ENCODE measurements around the gene UGT1A8.

Gene UGT1A8

DNA sequence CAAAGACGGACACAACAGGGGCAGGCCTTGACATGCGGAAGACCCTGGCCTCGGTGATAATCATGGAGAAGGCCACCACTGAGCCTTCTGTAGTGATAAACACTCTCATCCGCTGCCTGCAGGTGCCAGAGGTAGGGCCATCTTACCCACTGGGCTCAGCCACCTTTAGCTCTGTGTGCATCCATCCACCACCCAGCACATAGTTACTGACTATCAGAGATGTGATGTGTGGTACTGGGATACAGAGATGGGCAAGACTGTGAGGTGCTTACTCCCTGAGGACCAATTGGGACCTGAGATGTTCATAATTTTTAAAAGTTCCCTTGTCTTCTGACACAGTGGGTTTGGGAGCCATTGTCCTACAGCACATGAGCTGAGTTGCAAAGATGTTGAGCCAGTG is 162.3 kb downstream of the UGT1A8 start:
- no peaks in the 10 kb centered on the region for H3K36me3 ChIP-seq
- no peak overlapping the region for H3K27ac ChIP-seq
- TF ChIP-seq, protein P1, sequence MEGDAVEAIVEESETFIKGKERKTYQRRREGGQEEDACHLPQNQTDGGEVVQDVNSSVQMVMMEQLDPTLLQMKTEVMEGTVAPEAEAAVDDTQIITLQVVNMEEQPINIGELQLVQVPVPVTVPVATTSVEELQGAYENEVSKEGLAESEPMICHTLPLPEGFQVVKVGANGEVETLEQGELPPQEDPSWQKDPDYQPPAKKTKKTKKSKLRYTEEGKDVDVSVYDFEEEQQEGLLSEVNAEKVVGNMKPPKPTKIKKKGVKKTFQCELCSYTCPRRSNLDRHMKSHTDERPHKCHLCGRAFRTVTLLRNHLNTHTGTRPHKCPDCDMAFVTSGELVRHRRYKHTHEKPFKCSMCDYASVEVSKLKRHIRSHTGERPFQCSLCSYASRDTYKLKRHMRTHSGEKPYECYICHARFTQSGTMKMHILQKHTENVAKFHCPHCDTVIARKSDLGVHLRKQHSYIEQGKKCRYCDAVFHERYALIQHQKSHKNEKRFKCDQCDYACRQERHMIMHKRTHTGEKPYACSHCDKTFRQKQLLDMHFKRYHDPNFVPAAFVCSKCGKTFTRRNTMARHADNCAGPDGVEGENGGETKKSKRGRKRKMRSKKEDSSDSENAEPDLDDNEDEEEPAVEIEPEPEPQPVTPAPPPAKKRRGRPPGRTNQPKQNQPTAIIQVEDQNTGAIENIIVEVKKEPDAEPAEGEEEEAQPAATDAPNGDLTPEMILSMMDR (IDR thresholded peaks at IDR 0.05), result no peak
- H3K4me3 ChIP-seq (ENCODE audit: low read depth in 1 of 2, low read length in 1 of 2), result no peak overlapping the region
- no peaks in the 10 kb centered on the region for H3K9me3 ChIP-seq
- no peaks in the 10 kb centered on the region for H3K27me3 ChIP-seq
- no peaks in the 10 kb centered on the region for H3K4me1 ChIP-seq (ENCODE audit: control insufficient read depth in 1 of 2, insufficient read depth in 1 of 2, low read depth in 1 of 2, low read length in 1 of 2)

DNA sequence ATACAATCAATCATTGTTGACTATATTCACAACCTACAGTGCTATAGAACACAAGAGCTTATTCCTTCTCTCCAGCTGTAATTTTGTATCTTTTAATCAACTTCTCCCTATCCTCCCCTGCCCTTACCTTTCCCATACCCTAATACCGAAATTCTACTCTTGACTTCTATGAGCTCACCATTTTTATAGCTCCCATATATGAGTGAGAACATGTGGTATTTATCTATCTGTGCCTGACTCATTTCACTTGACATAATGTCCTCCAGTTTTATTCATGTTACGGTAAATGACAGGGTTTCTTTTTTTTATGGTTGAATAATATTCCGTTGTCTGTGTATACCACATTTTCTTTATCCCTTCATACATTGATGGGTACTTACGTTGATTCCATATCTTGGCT is 163.3 kb downstream of the UGT1A8 start:
- H3K36me3 ChIP-seq, result no peaks in the 10 kb centered on the region
- H3K4me3 ChIP-seq (ENCODE audit: low read depth in 1 of 2, low read length in 1 of 2), result no peak overlapping the region
- no peaks in the 10 kb centered on the region for H3K27me3 ChIP-seq
- H3K27ac ChIP-seq, result no peak overlapping the region
- TF ChIP-seq, protein P1 (IDR thresholded peaks at IDR 0.05), result no peak
- no peaks in the 10 kb centered on the region for H3K4me1 ChIP-seq (ENCODE audit: control insufficient read depth in 1 of 2, insufficient read depth in 1 of 2, low read depth in 1 of 2, low read length in 1 of 2)
- no peaks in the 10 kb centered on the region for H3K9me3 ChIP-seq

DNA sequence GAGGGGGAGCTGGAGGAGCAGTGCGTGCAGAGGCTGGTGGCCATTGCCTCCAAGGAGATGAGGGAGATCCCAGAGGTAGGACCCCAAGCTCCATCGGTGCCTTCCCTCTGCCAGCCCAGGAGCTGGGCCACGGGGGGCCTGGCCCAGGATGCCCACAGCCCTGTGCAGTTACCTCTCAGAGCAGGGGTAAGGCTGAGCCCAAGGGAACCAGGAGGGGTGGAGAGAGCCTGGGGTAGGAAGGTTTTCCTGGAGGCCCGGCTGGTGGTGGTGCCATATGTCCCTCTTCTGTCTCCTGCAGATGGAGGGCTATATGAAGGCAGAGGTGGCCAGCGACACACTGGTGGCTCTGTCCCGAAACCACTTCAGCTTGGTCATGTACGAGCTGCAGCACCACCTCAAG is 172.1 kb downstream of the UGT1A8 start:
- no peak overlapping the region for H3K27ac ChIP-seq
- no peaks in the 10 kb centered on the region for H3K4me1 ChIP-seq (ENCODE audit: control insufficient read depth in 1 of 2, insufficient read depth in 1 of 2, low read depth in 1 of 2, low read length in 1 of 2)
- H3K4me3 ChIP-seq (ENCODE audit: low read depth in 1 of 2, low read length in 1 of 2), result no peak overlapping the region
- H3K9me3 ChIP-seq, result no peaks in the 10 kb centered on the region
- TF ChIP-seq, protein P1 (IDR thresholded peaks at IDR 0.05), result no peak
- no peaks in the 10 kb centered on the region for H3K27me3 ChIP-seq
- H3K36me3 ChIP-seq, result no peaks in the 10 kb centered on the region

DNA sequence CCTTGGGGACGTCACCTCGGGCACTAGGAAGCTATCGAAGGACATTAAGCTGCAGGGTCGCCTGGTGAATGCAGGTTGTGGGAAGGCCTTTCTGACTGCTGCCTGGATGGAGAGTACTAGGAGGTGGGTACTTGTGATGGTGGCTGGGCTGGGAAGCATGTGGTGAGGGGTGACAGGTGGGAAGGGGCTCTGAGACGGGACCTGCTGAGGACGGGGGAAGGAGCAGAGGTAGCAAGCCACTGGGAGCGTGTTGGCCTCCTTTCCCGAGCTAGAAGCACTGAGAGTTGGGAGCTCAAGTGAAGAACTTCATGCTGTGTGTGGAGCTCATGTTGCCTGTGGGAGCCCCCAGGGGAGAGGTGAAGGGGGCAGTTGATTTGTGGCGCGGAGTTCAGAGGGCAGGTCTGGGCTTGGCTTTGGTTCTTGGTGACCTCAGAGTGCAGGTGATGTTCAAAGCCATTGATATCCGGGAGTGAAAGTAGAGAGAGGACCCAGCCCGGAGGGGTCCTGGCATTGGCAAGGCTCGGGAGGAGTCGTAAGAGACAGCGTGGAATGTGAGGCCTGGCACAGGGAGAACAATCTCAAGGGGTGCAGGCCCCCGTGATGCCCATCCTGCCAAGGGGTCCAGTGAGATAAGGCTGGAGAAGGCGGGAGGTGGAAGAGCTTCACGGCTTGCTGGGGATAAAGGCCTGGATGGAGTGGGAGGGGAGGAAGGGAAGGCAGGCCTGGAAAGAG is 173.9 kb downstream of the UGT1A8 start:
- no peaks in the 10 kb centered on the region for H3K36me3 ChIP-seq
- TF ChIP-seq, protein P1 (IDR thresholded peaks at IDR 0.05), result no peak

DNA sequence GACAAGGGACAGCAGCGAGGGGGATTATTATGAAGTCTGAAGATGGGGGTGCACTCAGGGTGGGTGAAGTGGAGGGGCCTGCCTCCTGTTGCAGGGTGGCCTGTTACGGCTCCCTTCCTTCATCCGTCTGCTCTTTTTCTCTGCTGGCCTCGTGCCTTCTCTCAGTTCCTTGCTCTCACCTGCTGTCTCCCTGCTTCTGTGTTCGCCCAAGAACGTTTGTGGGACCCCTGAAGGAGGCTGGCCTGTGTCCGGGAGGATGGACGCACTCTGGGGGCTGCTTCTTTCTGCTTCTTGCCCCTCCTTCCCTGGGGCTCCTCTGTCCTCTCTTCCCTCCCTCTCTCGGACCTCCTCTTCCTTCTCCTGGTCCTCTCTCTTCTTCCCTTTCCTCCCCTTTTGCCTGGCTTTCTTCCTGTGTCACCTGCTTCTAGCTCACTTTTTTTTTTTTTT is 174.5 kb downstream of the UGT1A8 start:
- Histone ChIP-seq H3K27ac (no peak overlapping the region), H3K36me3 (no peaks in the 10 kb centered on the region), H3K9me3 (no peaks in the 10 kb centered on the region), H3K4me3 (ENCODE audit: low read depth in 1 of 2, low read length in 1 of 2) (no peak overlapping the region), H3K4me1 (ENCODE audit: control insufficient read depth in 1 of 2, insufficient read depth in 1 of 2, low read depth in 1 of 2, low read length in 1 of 2) (no peaks in the 10 kb centered on the region), H3K27me3 (no peaks in the 10 kb centered on the region)
- TF ChIP-seq, protein P1 (IDR thresholded peaks at IDR 0.05), result no peak

More for the DNA sequence above, 173.9 kb downstream of the UGT1A8 start:
- no peak overlapping the region for H3K4me3 ChIP-seq (ENCODE audit: low read depth in 1 of 2, low read length in 1 of 2)
- no peaks in the 10 kb centered on the region for H3K4me1 ChIP-seq (ENCODE audit: control insufficient read depth in 1 of 2, insufficient read depth in 1 of 2, low read depth in 1 of 2, low read length in 1 of 2)
- no peaks in the 10 kb centered on the region for H3K9me3 ChIP-seq
- H3K27ac ChIP-seq, result no peak overlapping the region
- H3K27me3 ChIP-seq, result no peaks in the 10 kb centered on the region

All from neutrophil (primary cell).